ENCODE measurements around the gene FAF1.

The FAF1 gene

DNA sequence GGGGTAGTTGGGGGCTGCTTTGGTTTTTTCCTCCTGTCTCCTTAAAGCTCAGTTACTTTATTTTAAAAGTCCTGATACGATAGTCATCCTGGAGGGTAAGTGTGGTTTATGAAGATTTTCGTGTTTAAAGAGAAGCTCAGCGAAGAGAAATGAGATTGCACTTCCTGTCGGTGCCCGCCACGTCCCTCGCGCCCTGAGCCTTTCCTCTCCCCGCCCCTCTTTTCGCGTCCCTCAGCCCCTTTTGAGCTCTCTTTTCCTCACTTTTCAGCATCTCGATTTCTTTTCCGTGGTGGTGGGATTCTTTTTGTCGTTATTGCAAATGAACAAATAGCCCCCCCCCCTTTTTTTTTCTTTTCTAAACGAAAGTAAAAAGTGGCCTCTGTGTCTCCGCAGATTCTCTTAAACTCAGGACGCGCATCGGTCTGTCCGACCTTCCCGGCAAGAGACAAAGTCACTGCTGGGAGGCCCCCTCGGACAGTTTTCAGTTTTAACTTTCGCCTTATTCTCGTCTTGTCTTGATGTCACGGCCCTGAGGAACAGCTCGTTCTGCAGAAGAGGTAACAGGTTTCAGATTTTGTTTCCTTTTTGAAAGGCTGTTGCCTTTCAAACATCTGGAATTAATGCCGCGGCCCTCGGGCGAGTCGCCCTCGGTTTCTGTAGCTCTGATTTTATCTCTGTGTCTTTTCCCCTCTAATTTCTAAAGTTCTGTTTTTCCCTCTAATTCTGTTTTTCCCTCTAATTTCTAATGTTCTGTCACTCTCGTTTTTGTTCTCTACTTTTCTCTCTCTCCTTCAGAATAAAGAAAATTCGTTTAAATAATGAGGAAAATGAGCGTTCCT lies 535.8 kb downstream of the FAF1 start:
- TF ChIP-seq CREB1 (IDR thresholded peaks at IDR 0.05; ENCODE audit: low read depth), result no peak
- TF ChIP-seq TCF12 (IDR thresholded peaks at IDR 0.05; ENCODE audit: low read depth), result no peak
- no peak for TF ChIP-seq RAD21 (IDR thresholded peaks at IDR 0.05; ENCODE audit: low read depth)
- no peak for TF ChIP-seq NFIC (IDR thresholded peaks at IDR 0.05)
- no peak for TF ChIP-seq ZBTB7A (IDR thresholded peaks at IDR 0.05; ENCODE audit: low read depth)
- no peak for TF ChIP-seq EGR1 (IDR thresholded peaks at IDR 0.05)
- TF ChIP-seq, protein P1, sequence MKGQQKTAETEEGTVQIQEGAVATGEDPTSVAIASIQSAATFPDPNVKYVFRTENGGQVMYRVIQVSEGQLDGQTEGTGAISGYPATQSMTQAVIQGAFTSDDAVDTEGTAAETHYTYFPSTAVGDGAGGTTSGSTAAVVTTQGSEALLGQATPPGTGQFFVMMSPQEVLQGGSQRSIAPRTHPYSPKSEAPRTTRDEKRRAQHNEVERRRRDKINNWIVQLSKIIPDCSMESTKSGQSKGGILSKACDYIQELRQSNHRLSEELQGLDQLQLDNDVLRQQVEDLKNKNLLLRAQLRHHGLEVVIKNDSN (IDR thresholded peaks at IDR 0.05), result no peak
- TF ChIP-seq, protein P2, sequence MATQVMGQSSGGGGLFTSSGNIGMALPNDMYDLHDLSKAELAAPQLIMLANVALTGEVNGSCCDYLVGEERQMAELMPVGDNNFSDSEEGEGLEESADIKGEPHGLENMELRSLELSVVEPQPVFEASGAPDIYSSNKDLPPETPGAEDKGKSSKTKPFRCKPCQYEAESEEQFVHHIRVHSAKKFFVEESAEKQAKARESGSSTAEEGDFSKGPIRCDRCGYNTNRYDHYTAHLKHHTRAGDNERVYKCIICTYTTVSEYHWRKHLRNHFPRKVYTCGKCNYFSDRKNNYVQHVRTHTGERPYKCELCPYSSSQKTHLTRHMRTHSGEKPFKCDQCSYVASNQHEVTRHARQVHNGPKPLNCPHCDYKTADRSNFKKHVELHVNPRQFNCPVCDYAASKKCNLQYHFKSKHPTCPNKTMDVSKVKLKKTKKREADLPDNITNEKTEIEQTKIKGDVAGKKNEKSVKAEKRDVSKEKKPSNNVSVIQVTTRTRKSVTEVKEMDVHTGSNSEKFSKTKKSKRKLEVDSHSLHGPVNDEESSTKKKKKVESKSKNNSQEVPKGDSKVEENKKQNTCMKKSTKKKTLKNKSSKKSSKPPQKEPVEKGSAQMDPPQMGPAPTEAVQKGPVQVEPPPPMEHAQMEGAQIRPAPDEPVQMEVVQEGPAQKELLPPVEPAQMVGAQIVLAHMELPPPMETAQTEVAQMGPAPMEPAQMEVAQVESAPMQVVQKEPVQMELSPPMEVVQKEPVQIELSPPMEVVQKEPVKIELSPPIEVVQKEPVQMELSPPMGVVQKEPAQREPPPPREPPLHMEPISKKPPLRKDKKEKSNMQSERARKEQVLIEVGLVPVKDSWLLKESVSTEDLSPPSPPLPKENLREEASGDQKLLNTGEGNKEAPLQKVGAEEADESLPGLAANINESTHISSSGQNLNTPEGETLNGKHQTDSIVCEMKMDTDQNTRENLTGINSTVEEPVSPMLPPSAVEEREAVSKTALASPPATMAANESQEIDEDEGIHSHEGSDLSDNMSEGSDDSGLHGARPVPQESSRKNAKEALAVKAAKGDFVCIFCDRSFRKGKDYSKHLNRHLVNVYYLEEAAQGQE (IDR thresholded peaks at IDR 0.05; ENCODE audit: low read depth), result no peak

GRCh38 chr1:50423670-50424000 lies 536.4 kb downstream of the FAF1 start:
- TF ChIP-seq EGR1 (IDR thresholded peaks at IDR 0.05), result no peak
- TF ChIP-seq CEBPB (IDR thresholded peaks at IDR 0.05), result peak; percentile 37; the same call in 1 of the 2 replicates

DNA sequence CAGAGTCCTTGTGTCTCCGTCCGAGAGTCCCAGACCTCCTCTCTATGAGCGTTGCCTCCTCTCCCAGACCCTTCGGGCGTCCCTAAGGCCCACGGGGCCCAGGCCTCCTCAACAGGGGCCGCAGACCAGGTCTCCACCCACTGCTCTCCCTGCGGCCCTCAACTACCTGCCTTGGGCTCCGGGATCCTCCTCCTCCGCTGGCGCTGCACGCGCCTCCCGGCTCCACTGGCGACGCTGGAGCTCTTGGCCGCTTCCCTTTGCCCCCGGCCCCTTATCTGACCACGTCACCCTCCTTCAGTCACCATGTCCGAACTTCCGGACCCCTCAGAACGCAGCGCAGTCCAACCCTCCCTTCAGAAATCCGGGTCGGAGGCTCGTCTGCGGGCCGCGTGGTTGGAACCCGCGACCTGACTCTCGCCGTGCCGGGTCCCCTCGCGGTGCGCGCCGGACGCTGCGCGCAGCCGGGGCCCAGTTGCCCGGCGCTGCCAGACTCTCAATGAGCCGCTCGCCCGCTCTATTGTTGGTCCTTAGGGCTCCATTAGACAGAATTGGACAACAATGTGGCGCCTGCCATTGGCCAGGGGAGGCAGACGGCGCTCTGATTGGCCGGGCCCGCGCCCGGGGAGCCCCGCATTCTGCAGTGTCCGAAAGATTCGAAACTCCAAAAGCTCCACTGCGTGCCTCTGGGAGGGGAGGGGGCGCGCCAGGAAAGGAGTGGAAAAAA lies 537.0 kb downstream of the FAF1 start, which contains the start of gene DMRTA2:
TSS of gene DMRTA2 (minus strand) at position 498 of the 724 bp plus-strand sequence. CDS start 1,907 bp downstream, outside the sequence.
- TF ChIP-seq EP300 (IDR thresholded peaks at IDR 0.05; ENCODE audit: borderline replicate concordance) (no peak), RAD21 (IDR thresholded peaks at IDR 0.05; ENCODE audit: low read depth) (no peak), CEBPB (IDR thresholded peaks at IDR 0.05) (no peak), YY1 (IDR thresholded peaks at IDR 0.05; ENCODE audit: low read depth) (no peak; the same call in 1 of the 2 replicates), TEAD4 (IDR thresholded peaks at IDR 0.05) (0 out of 2 replicates have a peak, but pooled peaks have one; percentile 15), ZBTB7A (IDR thresholded peaks at IDR 0.05; ENCODE audit: low read depth) (peak; percentile 68), TAF1 (IDR thresholded peaks at IDR 0.05; ENCODE audit: low read depth) (peak; percentile 83), MAX (IDR thresholded peaks at IDR 0.05) (peak; percentile 73), FOXM1 (IDR thresholded peaks at IDR 0.05; ENCODE audit: borderline replicate concordance, low read depth) (peak; percentile 40; the same call in 1 of the 2 replicates)

- TF ChIP-seq, protein P2 (IDR thresholded peaks at IDR 0.05; ENCODE audit: low read depth), result no peak
- TF ChIP-seq EP300 (IDR thresholded peaks at IDR 0.05; ENCODE audit: borderline replicate concordance) (no peak), CREB1 (IDR thresholded peaks at IDR 0.05; ENCODE audit: low read depth) (no peak), CEBPB (IDR thresholded peaks at IDR 0.05) (no peak), TCF12 (IDR thresholded peaks at IDR 0.05; ENCODE audit: low read depth) (no peak), TEAD4 (IDR thresholded peaks at IDR 0.05) (no peak), YY1 (IDR thresholded peaks at IDR 0.05; ENCODE audit: low read depth) (no peak), ZBTB7A (IDR thresholded peaks at IDR 0.05; ENCODE audit: low read depth) (no peak), MAX (IDR thresholded peaks at IDR 0.05) (no peak), FOXM1 (IDR thresholded peaks at IDR 0.05; ENCODE audit: borderline replicate concordance, low read depth) (no peak)
- TF ChIP-seq, protein P1 (IDR thresholded peaks at IDR 0.05), result no peak
Observed at GRCh38 chr1:50422675-50422945, 537.5 kb downstream of the FAF1 start.

GRCh38 chr1:50421768-50422674 lies 538.0 kb downstream of the FAF1 start:
- TF ChIP-seq EGR1 (IDR thresholded peaks at IDR 0.05), result no peak
- TF ChIP-seq TAF1 (IDR thresholded peaks at IDR 0.05; ENCODE audit: low read depth), result 0 out of 2 replicates have a peak, but pooled peaks have one; percentile 17
